Activated T-cell treated with anti-CD3 and anti-CD28 coated beads for 4 hours (primary cell): Measurements from ENCODE around the gene FGF18.

Experiments used
- DNase-seq: peaks from one replicate; pipeline ENCODE4 v3.0.0-alpha.2; 2020

FGF18 gene

GRCh38 chr5:171445644-171446516 is 26.4 kb downstream of the FGF18 start:
- DNase-seq: no peak

GRCh38 chr5:171447226-171447625 is 27.8 kb downstream of the FGF18 start:
- no peak for DNase-seq

GRCh38 chr5:171449426-171449825 is 30.0 kb downstream of the FGF18 start:
- no peak for DNase-seq

GRCh38 chr5:171450423-171451331 is 31.2 kb downstream of the FGF18 start:
- DNase-seq: peak; percentile 9

GRCh38 chr5:171451421-171451820 is 32.0 kb downstream of the FGF18 start:
- no peak for DNase-seq

GRCh38 chr5:171453056-171453725 is 33.7 kb downstream of the FGF18 start:
- DNase-seq: no peak

- no peak for DNase-seq
These were observed 34.5 kb downstream of the FGF18 start for GRCh38 chr5:171453988-171454387.

GRCh38 chr5:171454549-171454948 is 35.1 kb downstream of the FGF18 start:
- no peak for DNase-seq

GRCh38 chr5:171455522-171455921 is 36.1 kb downstream of the FGF18 start:
- DNase-seq: no peak

GRCh38 chr5:171457208-171457981 is 37.9 kb downstream of the FGF18 start:
- DNase-seq: no peak

GRCh38 chr5:171459839-171460238 is 40.4 kb downstream of the FGF18 start:
- no peak for DNase-seq

- DNase-seq: no peak
These were observed 42.9 kb downstream of the FGF18 start for GRCh38 chr5:171462136-171462927.

GRCh38 chr5:171462928-171463861 is 43.7 kb downstream of the FGF18 start:
- DNase-seq: no peak

GRCh38 chr5:171463862-171464229 is 44.4 kb downstream of the FGF18 start:
- DNase-seq: no peak

- no peak for DNase-seq
These were observed 45.4 kb downstream of the FGF18 start for GRCh38 chr5:171464829-171465228.

- DNase-seq: no peak
These were observed 47.7 kb downstream of the FGF18 start for GRCh38 chr5:171467107-171467506.

- no peak for DNase-seq
These were observed 49.9 kb downstream of the FGF18 start for GRCh38 chr5:171469326-171469725.

GRCh38 chr5:171470420-171470819 is 51.0 kb downstream of the FGF18 start:
- DNase-seq: no peak

- DNase-seq: no peak
These were observed 54.9 kb downstream of the FGF18 start for GRCh38 chr5:171474230-171474813.

GRCh38 chr5:171475596-171475995 is 56.1 kb downstream of the FGF18 start:
- DNase-seq: no peak
